Measurements from ENCODE around the gene SPX.

DNA sequence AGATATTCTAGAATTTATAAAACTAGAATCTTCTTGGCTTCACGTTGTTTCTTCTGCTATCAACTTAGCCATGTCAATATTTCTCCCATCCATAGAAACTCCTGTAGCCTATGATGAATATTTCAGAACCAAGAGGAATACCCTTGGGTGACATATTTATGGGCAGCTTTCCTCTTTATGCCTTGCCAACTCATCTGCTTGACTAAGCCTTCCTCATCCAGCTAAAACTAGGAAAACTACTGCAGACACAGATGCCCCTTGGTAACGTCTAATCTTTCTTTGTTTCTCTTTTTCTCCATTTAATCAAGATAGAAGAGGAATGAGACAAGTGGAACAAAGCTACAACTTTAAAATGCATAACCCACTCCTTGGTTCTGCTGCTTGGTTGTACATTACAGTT lies 18.2 kb upstream of the SPX start:
- TF ChIP-seq POLR2AphosphoS5 (IDR thresholded peaks at IDR 0.05) (no peak), POLR2A (IDR thresholded peaks at IDR 0.05; ENCODE audit: low read depth) (no peak), EP300 (IDR thresholded peaks at IDR 0.05) (no peak)
- TF ChIP-seq, protein P1, sequence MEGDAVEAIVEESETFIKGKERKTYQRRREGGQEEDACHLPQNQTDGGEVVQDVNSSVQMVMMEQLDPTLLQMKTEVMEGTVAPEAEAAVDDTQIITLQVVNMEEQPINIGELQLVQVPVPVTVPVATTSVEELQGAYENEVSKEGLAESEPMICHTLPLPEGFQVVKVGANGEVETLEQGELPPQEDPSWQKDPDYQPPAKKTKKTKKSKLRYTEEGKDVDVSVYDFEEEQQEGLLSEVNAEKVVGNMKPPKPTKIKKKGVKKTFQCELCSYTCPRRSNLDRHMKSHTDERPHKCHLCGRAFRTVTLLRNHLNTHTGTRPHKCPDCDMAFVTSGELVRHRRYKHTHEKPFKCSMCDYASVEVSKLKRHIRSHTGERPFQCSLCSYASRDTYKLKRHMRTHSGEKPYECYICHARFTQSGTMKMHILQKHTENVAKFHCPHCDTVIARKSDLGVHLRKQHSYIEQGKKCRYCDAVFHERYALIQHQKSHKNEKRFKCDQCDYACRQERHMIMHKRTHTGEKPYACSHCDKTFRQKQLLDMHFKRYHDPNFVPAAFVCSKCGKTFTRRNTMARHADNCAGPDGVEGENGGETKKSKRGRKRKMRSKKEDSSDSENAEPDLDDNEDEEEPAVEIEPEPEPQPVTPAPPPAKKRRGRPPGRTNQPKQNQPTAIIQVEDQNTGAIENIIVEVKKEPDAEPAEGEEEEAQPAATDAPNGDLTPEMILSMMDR (IDR thresholded peaks at IDR 0.05): no peak
